Neural progenitor cell (in vitro differentiated cells): ENCODE results near the gene CRHR1. TPM values are rescaled to one million over a fixed set of nuclear protein-coding genes. Genes with fewer than 3 reads are reported as not detected.

Experiments
- DNase-seq: peaks from one replicate; pipeline ENCODE4 v3.0.0-alpha.2; 2016; ENCODE audit warnings: low spot score
- H2AFZ ChIP-seq: fragments of 200-600 bp; sonication (generic); replicated peaks from 2 replicates; pipeline ENCODE4 v1.6.1; 2016; ENCODE audit warnings: antibody characterized with exemption
- H3F3A ChIP-seq: fragments of 200-600 bp; sonication (generic); 2 replicates; pipeline ENCODE4 v1.6.1; 2016; ENCODE audit warnings: antibody characterized with exemption, low read depth
- H3K27ac ChIP-seq: fragments of 200-600 bp; sonication (generic); 2 replicates; pipeline ENCODE4 v1.5.1; 2016; ENCODE audit warnings: mild to moderate bottlenecking
- H3K27me3 ChIP-seq: fragments of 200-600 bp; sonication (generic); 2 replicates; pipeline ENCODE4 v1.6.1; 2016; ENCODE audit warnings: mild to moderate bottlenecking, moderate library complexity
- H3K36me3 ChIP-seq: fragments of 200-600 bp; sonication (generic); 2 replicates; pipeline ENCODE4 v1.5.1; 2016
- H3K4me1 ChIP-seq: fragments of 200-600 bp; sonication (generic); 2 replicates; pipeline ENCODE4 v1.6.1; 2016; ENCODE audit warnings: mixed run types
- H3K4me2 ChIP-seq: fragments of 200-600 bp; sonication (generic); 2 replicates; pipeline ENCODE4 v1.6.1; 2016
- H3K4me3 ChIP-seq: fragments of 200-600 bp; sonication (generic); 2 replicates; pipeline ENCODE4 v1.5.1; 2016
- H3K79me2 ChIP-seq: fragments of 200-600 bp; sonication (generic); 2 replicates; pipeline ENCODE4 v1.6.1; 2016; ENCODE audit warnings: low read depth
- H3K9ac ChIP-seq: fragments of 200-600 bp; sonication (generic); 2 replicates; pipeline ENCODE4 v1.6.1; 2016
- H3K9me3 ChIP-seq: fragments of 200-600 bp; sonication (generic); 2 replicates; pipeline ENCODE4 v1.5.1; 2016; ENCODE audit warnings: low read depth
- H4K20me1 ChIP-seq: fragments of 200-600 bp; sonication (generic); 2 replicates; pipeline ENCODE4 v1.6.1; 2016; ENCODE audit warnings: low read depth
- H3K27ac Mint-ChIP-seq: 3 replicates; pipeline ENCODE4 v1.8.0; 2021; ENCODE audit warnings: mixed read lengths
- H3K27me3 Mint-ChIP-seq: 2 replicates; pipeline ENCODE4 v1.8.0; 2022; ENCODE audit warnings: low read depth, mild to moderate bottlenecking, inconsistent platforms, moderate library complexity, mixed read lengths; ENCODE audit not compliant: insufficient read depth
- H3K36me3 Mint-ChIP-seq: 3 replicates; pipeline ENCODE4 v1.8.0; 2021; ENCODE audit warnings: mixed read lengths
- H3K4me1 Mint-ChIP-seq: 3 replicates; pipeline ENCODE4 v1.8.0; 2021; ENCODE audit warnings: mixed read lengths
- H3K4me3 Mint-ChIP-seq: 3 replicates; pipeline ENCODE4 v1.8.0; 2021; ENCODE audit warnings: mild to moderate bottlenecking, moderate library complexity, mixed read lengths
- H3K9me3 Mint-ChIP-seq: 3 replicates; pipeline ENCODE4 v1.8.0; 2020; ENCODE audit warnings: mixed read lengths
- EZH2 ChIP-seq: fragments of 200-600 bp; sonication (generic); IDR thresholded peaks from 2 replicates; pipeline ENCODE4 v1.6.1; 2017; ENCODE audit warnings: antibody characterized with exemption, mild to moderate bottlenecking, moderate library complexity
- EZH2phosphoT487 ChIP-seq: fragments of 200-600 bp; sonication (generic); IDR thresholded peaks from 2 replicates; pipeline ENCODE4 v1.6.1; 2017; ENCODE audit warnings: antibody characterized with exemption
- total RNA-seq: library from RNA; depleted of rRNA; stranded (reverse); fragments of >200 nt; gene quantifications from 2 replicates; pipeline ENCODE4 v1.2.3, GENCODE V29; 2015; ENCODE audit warnings: low replicate concordance
- TF ChIP-seq, protein P1 (sequence below): fragments of 200-600 bp; sonication (generic); IDR thresholded peaks from 2 replicates; pipeline ENCODE4 v1.5.1; 2017; ENCODE audit warnings: antibody characterized with exemption, mild to moderate bottlenecking

CRHR1 gene
- total RNA-seq, 1 donor from 2014 or later: 3.4 TPM

DNA sequence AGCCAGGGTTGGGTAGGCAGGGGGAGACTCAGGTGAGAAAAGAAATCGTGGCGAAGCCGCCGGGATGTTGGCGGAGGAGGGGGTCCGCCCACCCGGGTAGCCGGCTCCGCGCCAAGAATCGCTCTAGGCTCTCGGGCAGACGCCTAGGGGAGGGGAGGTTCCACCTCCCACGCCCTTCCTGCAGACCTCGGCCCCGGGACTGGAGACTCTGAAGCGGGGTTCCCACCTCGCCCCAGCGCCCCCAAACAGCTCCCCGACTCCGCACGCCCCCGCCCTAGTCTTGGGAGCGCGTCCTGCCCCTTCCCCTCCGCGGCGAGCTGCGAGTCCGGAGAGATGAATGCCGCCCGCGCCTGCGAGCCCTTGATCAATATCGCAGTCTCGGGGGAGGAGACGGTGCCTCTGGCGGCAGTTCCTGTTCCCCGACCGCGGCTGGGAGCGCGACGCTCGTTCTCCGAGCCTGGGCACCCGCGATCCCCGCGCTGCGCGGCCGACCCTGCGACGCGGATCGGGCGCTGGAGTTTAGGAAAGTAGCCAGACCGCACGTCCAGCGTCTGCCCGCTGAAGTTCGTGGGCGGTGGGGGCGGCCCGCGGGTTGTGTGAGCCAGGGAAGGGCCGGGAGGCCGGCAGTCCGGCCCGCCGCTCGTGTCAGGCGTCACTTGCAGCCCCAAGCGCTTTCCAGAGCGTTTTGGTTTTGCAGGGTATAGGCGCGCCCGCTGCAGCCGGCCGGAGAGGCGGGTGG, 790 bp downstream of the CRHR1 start:
- peaks cover 31% of the 10 kb centered on the region for H3K27me3 Mint-ChIP-seq
- H3K9ac ChIP-seq: no peak overlapping the region
- H3K27ac Mint-ChIP-seq: no peak overlapping the region
- H3K4me2 ChIP-seq: peak overlapping the region; percentile 93
- peak; percentile 79 for DNase-seq
- no peaks in the 10 kb centered on the region for H3K79me2 ChIP-seq
- no peaks in the 10 kb centered on the region for H3K9me3 Mint-ChIP-seq
- H3F3A ChIP-seq: peaks cover 17% of the 10 kb centered on the region
- H2AFZ ChIP-seq: peak overlapping the region; percentile 91
- H3K27ac ChIP-seq: no peak overlapping the region
- H3K36me3 ChIP-seq: no peaks in the 10 kb centered on the region
- H3K4me3 Mint-ChIP-seq: peak overlapping the region; percentile 89
- peaks cover 18% of the 10 kb centered on the region for H3K4me1 Mint-ChIP-seq
- peak overlapping the region; percentile 80 for H3K4me3 ChIP-seq
- TF ChIP-seq, protein P1, sequence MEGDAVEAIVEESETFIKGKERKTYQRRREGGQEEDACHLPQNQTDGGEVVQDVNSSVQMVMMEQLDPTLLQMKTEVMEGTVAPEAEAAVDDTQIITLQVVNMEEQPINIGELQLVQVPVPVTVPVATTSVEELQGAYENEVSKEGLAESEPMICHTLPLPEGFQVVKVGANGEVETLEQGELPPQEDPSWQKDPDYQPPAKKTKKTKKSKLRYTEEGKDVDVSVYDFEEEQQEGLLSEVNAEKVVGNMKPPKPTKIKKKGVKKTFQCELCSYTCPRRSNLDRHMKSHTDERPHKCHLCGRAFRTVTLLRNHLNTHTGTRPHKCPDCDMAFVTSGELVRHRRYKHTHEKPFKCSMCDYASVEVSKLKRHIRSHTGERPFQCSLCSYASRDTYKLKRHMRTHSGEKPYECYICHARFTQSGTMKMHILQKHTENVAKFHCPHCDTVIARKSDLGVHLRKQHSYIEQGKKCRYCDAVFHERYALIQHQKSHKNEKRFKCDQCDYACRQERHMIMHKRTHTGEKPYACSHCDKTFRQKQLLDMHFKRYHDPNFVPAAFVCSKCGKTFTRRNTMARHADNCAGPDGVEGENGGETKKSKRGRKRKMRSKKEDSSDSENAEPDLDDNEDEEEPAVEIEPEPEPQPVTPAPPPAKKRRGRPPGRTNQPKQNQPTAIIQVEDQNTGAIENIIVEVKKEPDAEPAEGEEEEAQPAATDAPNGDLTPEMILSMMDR: no peak
- TF ChIP-seq EZH2: peak; percentile 99
- peak; percentile 93 for TF ChIP-seq EZH2phosphoT487
- H3K27me3 ChIP-seq: peaks cover 89% of the 10 kb centered on the region
- peaks cover 12% of the 10 kb centered on the region for H4K20me1 ChIP-seq
- H3K36me3 Mint-ChIP-seq: no peaks in the 10 kb centered on the region
- H3K4me1 ChIP-seq: peaks cover 4% of the 10 kb centered on the region
- no peaks in the 10 kb centered on the region for H3K9me3 ChIP-seq

DNA sequence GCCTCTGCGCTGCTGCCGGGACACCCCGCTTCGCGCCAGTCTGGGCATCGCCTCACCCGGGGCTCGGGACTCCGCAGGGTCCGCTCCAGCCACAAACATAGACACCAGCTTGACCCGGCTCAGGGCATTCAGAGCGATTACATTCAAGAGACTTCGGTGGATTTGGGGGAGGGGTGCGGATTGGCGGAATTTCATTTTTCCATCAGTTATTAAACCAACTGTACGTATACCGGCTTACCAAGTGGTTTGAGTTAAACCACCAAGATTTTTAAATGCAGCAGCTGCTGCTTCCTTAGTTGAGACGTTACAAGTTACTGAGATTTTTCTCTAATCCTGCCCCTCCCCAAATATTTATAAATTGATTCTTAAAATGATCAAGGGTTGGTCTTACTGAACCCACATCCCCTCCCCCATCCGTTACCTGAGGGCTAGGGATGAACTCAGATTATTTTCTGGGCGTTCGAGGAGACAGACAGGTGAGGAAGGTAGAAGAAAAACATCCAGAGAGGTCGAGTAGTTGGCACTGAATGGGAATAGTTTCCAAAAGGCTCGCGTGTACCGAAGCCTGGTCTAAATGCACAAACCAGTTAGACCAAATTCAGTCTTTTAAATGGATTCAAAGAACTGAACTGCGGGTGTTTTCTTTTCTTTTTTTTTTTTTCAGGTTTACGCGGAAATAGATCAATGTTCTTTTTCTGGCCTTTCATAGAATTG, 1.5 kb downstream of the CRHR1 start:
- Mint-ChIP-seq H3K27ac (no peak overlapping the region), H3K27me3 (peaks cover 28% of the 10 kb centered on the region), H3K4me3 (peak overlapping the region; percentile 89), H3K36me3 (no peaks in the 10 kb centered on the region), H3K4me1 (peaks cover 15% of the 10 kb centered on the region), H3K9me3 (no peaks in the 10 kb centered on the region)
- H2AFZ ChIP-seq: peak overlapping the region; percentile 91
- peaks cover 12% of the 10 kb centered on the region for H4K20me1 ChIP-seq
- no peak for DNase-seq
- no peaks in the 10 kb centered on the region for H3K36me3 ChIP-seq
- H3K9ac ChIP-seq: no peak overlapping the region
- H3K9me3 ChIP-seq: no peaks in the 10 kb centered on the region
- peaks cover 4% of the 10 kb centered on the region for H3K4me1 ChIP-seq
- peaks cover 97% of the 10 kb centered on the region for H3K27me3 ChIP-seq
- H3F3A ChIP-seq: peaks cover 17% of the 10 kb centered on the region
- no peak overlapping the region for H3K27ac ChIP-seq
- peak overlapping the region; percentile 80 for H3K4me3 ChIP-seq
- TF ChIP-seq EZH2: peak; percentile 88
- TF ChIP-seq, protein P1: no peak
- peak; percentile 60 for TF ChIP-seq EZH2phosphoT487
- H3K79me2 ChIP-seq: no peaks in the 10 kb centered on the region
- peak overlapping the region; percentile 93 for H3K4me2 ChIP-seq

DNA sequence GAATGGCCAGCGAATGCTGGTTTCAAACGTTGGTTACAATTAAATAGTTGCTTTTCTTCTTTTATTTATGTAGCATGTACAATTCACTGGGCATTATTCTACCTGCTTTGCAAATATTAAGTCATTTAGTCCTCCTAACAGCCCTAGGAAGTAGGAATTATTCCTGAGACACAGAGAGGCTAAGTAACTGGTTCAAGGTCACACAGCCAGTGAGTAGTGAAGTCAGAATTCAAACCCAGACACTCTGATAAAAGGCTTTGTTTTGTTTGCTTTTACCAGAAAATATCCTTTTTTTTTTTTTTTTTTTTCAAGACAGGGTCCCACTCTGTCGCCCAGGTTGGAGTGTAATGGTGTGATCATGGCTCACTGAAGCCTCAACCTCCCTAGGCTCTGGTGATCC, 2.2 kb downstream of the CRHR1 start:
- Histone ChIP-seq H4K20me1 (peaks cover 12% of the 10 kb centered on the region), H3K36me3 (no peaks in the 10 kb centered on the region), H3F3A (peaks cover 17% of the 10 kb centered on the region), H3K4me2 (no peak overlapping the region), H3K27me3 (peaks cover 100% of the 10 kb centered on the region), H3K9ac (no peak overlapping the region), H2AFZ (no peak overlapping the region), H3K4me1 (peaks cover 4% of the 10 kb centered on the region), H3K4me3 (no peak overlapping the region), H3K27ac (no peak overlapping the region), H3K79me2 (no peaks in the 10 kb centered on the region), H3K9me3 (no peaks in the 10 kb centered on the region)
- H3K4me1 Mint-ChIP-seq: peaks cover 15% of the 10 kb centered on the region
- TF ChIP-seq EZH2: no peak
- TF ChIP-seq, protein P1: no peak
- no peak for TF ChIP-seq EZH2phosphoT487
- H3K4me3 Mint-ChIP-seq: peak overlapping the region; percentile 89
- H3K9me3 Mint-ChIP-seq: no peaks in the 10 kb centered on the region
- H3K27ac Mint-ChIP-seq: no peak overlapping the region
- H3K36me3 Mint-ChIP-seq: no peaks in the 10 kb centered on the region
- no peak for DNase-seq
- peaks cover 26% of the 10 kb centered on the region for H3K27me3 Mint-ChIP-seq
